Measurements from ENCODE around the gene ECT2. TPM values are rescaled to one million over a fixed set of nuclear protein-coding genes. Genes with fewer than 3 reads are reported as not detected.
"Not testable (repeated sequence)": the region's sequence is repeated elsewhere in the genome, so short reads cannot be mapped to it uniquely, and the experiment has no call there.

ECT2 gene
- total RNA-seq, 1 donor from 2014 or later: 20.9 TPM

- no peak overlapping the region for H3K4me3 Mint-ChIP-seq
- H3K27ac Mint-ChIP-seq: no peak overlapping the region
- H3K36me3 Mint-ChIP-seq: peaks cover 29% of the 10 kb centered on the region
- no peak for TF ChIP-seq CTCF (IDR thresholded peaks at IDR 0.05; ENCODE audit: unreplicated experiment)
- H3K4me1 Mint-ChIP-seq: peaks cover 3% of the 10 kb centered on the region
- H3K27me3 Mint-ChIP-seq (ENCODE audit: low read depth): no peaks in the 10 kb centered on the region
- H3K9me3 Mint-ChIP-seq: peaks cover 28% of the 10 kb centered on the region
- no peak for DNase-seq (ENCODE audit: low spot score in 2 of 2, unreplicated experiment in 2 of 2)
Observed at GRCh38 chr3:172824229-172824628, 73.7 kb downstream of the ECT2 start.

GRCh38 chr3:172827231-172827630 lies 76.7 kb downstream of the ECT2 start:
- not testable (repeated sequence) for DNase-seq (ENCODE audit: low spot score in 2 of 2, unreplicated experiment in 2 of 2); H3K27ac Mint-ChIP-seq; H3K4me1 Mint-ChIP-seq; H3K27me3 Mint-ChIP-seq (ENCODE audit: low read depth); H3K4me3 Mint-ChIP-seq
- peaks cover 26% of the 10 kb centered on the region for H3K9me3 Mint-ChIP-seq
- peaks cover 18% of the 10 kb centered on the region for H3K36me3 Mint-ChIP-seq

- H3K9me3 Mint-ChIP-seq: no peaks in the 10 kb centered on the region
- peaks cover 4% of the 10 kb centered on the region for H3K27me3 Mint-ChIP-seq (ENCODE audit: low read depth)
- H3K4me3 Mint-ChIP-seq: no peak overlapping the region
- no peak for DNase-seq (ENCODE audit: low spot score in 2 of 2, unreplicated experiment in 2 of 2)
- no peaks in the 10 kb centered on the region for H3K4me1 Mint-ChIP-seq
- no peak overlapping the region for H3K27ac Mint-ChIP-seq
- no peaks in the 10 kb centered on the region for H3K36me3 Mint-ChIP-seq
- no peak for TF ChIP-seq CTCF (IDR thresholded peaks at IDR 0.05; ENCODE audit: unreplicated experiment)
Observed at GRCh38 chr3:172832983-172833382, 82.5 kb downstream of the ECT2 start.

GRCh38 chr3:172836390-172836997 lies 86.0 kb downstream of the ECT2 start:
- H3K4me1 Mint-ChIP-seq: no peaks in the 10 kb centered on the region
- H3K36me3 Mint-ChIP-seq: no peaks in the 10 kb centered on the region
- no peaks in the 10 kb centered on the region for H3K9me3 Mint-ChIP-seq
- DNase-seq (ENCODE audit: low spot score in 2 of 2, unreplicated experiment in 2 of 2): no peak
- TF ChIP-seq CTCF (IDR thresholded peaks at IDR 0.05; ENCODE audit: unreplicated experiment): peak; percentile 54
- peaks cover 6% of the 10 kb centered on the region for H3K27me3 Mint-ChIP-seq (ENCODE audit: low read depth)
- H3K27ac Mint-ChIP-seq: no peak overlapping the region
- H3K4me3 Mint-ChIP-seq: no peak overlapping the region

- TF ChIP-seq CTCF (IDR thresholded peaks at IDR 0.05; ENCODE audit: unreplicated experiment): no peak
- Mint-ChIP-seq H3K4me3 (no peak overlapping the region), H3K36me3 (no peaks in the 10 kb centered on the region), H3K9me3 (no peaks in the 10 kb centered on the region), H3K27me3 (ENCODE audit: low read depth) (peaks cover 8% of the 10 kb centered on the region), H3K27ac (no peak overlapping the region), H3K4me1 (peaks cover 3% of the 10 kb centered on the region)
- no peak for DNase-seq (ENCODE audit: low spot score in 2 of 2, unreplicated experiment in 2 of 2)
Observed at GRCh38 chr3:172839679-172840078, 89.2 kb downstream of the ECT2 start.

- H3K27ac Mint-ChIP-seq: no peak overlapping the region
- H3K9me3 Mint-ChIP-seq: no peaks in the 10 kb centered on the region
- H3K4me1 Mint-ChIP-seq: peaks cover 4% of the 10 kb centered on the region
- peaks cover 8% of the 10 kb centered on the region for H3K27me3 Mint-ChIP-seq (ENCODE audit: low read depth)
- no peaks in the 10 kb centered on the region for H3K36me3 Mint-ChIP-seq
- no peak for DNase-seq (ENCODE audit: low spot score in 2 of 2, unreplicated experiment in 2 of 2)
- TF ChIP-seq CTCF (IDR thresholded peaks at IDR 0.05; ENCODE audit: unreplicated experiment): no peak
- no peak overlapping the region for H3K4me3 Mint-ChIP-seq
Observed at GRCh38 chr3:172840463-172840862, 89.9 kb downstream of the ECT2 start.
